Measurements from ENCODE around the gene PAN3.
A peak's percentile ranks its signal among the peaks of the same experiment; 100 is the strongest.

The PAN3 gene

GRCh38 chr13:28129911-28130693 lies 8.2 kb upstream of the PAN3 start:
- TF ChIP-seq, protein P1, sequence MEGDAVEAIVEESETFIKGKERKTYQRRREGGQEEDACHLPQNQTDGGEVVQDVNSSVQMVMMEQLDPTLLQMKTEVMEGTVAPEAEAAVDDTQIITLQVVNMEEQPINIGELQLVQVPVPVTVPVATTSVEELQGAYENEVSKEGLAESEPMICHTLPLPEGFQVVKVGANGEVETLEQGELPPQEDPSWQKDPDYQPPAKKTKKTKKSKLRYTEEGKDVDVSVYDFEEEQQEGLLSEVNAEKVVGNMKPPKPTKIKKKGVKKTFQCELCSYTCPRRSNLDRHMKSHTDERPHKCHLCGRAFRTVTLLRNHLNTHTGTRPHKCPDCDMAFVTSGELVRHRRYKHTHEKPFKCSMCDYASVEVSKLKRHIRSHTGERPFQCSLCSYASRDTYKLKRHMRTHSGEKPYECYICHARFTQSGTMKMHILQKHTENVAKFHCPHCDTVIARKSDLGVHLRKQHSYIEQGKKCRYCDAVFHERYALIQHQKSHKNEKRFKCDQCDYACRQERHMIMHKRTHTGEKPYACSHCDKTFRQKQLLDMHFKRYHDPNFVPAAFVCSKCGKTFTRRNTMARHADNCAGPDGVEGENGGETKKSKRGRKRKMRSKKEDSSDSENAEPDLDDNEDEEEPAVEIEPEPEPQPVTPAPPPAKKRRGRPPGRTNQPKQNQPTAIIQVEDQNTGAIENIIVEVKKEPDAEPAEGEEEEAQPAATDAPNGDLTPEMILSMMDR (IDR thresholded peaks at IDR 0.05; ENCODE audit: low read depth, low read length): no peak
- TF ChIP-seq MYC (IDR thresholded peaks at IDR 0.05; ENCODE audit: low read depth, low read length): no peak
- no peak for TF ChIP-seq POLR2A (IDR thresholded peaks at IDR 0.05; ENCODE audit: extremely low read depth, insufficient read length)
- TF ChIP-seq MAX (IDR thresholded peaks at IDR 0.05; ENCODE audit: low read depth, low read length): no peak
- H3K4me3 ChIP-seq (ENCODE audit: low read depth, low read length): no peak overlapping the region
- no peak for DNase-seq (ENCODE audit: low read depth)

DNA sequence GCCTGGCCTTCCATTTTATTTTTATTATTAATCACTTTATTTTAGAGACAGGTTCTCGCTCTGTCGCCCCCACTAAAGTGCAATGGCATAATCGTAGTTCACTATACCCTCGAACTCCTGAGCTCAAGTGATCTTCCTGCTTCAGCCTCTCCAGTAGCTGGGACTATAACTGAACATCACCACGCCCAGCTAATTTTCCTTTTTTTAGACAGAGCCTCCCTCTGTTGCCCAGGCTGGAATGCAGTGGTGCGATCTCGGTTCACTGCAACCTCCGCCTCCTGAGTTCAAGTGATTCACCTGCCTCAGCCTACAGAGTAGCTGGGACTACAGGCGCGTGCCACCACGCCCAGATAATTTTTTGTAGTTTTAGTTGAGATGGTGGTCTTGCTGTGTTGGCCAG lies 6.7 kb upstream of the PAN3 start:
- no peak overlapping the region for H3K4me3 ChIP-seq (ENCODE audit: low read depth, low read length)
- no peak for TF ChIP-seq MAX (IDR thresholded peaks at IDR 0.05; ENCODE audit: low read depth, low read length)
- TF ChIP-seq, protein P1 (IDR thresholded peaks at IDR 0.05; ENCODE audit: low read depth, low read length): no peak
- no peak for TF ChIP-seq MYC (IDR thresholded peaks at IDR 0.05; ENCODE audit: low read depth, low read length)
- no peak for TF ChIP-seq POLR2A (IDR thresholded peaks at IDR 0.05; ENCODE audit: extremely low read depth, insufficient read length)

DNA sequence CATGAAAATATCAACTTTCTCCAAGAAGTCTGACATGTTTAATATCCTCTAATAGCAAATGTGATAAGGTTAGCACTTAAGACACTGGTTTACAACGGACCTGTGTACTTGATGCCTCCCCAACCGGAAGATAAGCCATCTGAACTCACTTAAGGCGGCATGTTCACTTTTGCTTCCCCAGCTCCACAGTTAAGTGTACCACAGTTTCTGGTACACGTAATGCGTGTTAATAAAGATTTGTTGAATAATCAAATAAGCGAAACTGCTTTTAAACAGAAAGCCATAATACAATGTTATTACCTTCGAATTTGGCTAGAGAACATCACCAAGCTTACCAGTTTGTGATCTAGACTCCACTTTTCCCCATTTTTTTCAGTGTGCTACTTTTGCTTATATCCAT lies 1.4 kb upstream of the PAN3 start:
- DNase-seq (ENCODE audit: low read depth): peak; percentile 39
- TF ChIP-seq, protein P1 (IDR thresholded peaks at IDR 0.05; ENCODE audit: low read depth, low read length): no peak
- peak; percentile 3 for TF ChIP-seq POLR2A (IDR thresholded peaks at IDR 0.05; ENCODE audit: extremely low read depth, insufficient read length)
- no peak for TF ChIP-seq MYC (IDR thresholded peaks at IDR 0.05; ENCODE audit: low read depth, low read length)
- no peak for TF ChIP-seq MAX (IDR thresholded peaks at IDR 0.05; ENCODE audit: low read depth, low read length)
- peak overlapping the region; percentile 96 for H3K4me3 ChIP-seq (ENCODE audit: low read depth, low read length)

More for the DNA sequence above, 6.7 kb upstream of the PAN3 start:
- no peak for DNase-seq (ENCODE audit: low read depth)

GRCh38 chr13:28137596-28137995 lies 749 bp upstream of the PAN3 start:
- peak overlapping the region; percentile 96 for H3K4me3 ChIP-seq (ENCODE audit: low read depth, low read length)
- no peak for TF ChIP-seq POLR2A (IDR thresholded peaks at IDR 0.05; ENCODE audit: extremely low read depth, insufficient read length)
- no peak for TF ChIP-seq MAX (IDR thresholded peaks at IDR 0.05; ENCODE audit: low read depth, low read length)
- TF ChIP-seq MYC (IDR thresholded peaks at IDR 0.05; ENCODE audit: low read depth, low read length): no peak
- TF ChIP-seq, protein P1 (IDR thresholded peaks at IDR 0.05; ENCODE audit: low read depth, low read length): no peak
- DNase-seq (ENCODE audit: low read depth): no peak

DNA sequence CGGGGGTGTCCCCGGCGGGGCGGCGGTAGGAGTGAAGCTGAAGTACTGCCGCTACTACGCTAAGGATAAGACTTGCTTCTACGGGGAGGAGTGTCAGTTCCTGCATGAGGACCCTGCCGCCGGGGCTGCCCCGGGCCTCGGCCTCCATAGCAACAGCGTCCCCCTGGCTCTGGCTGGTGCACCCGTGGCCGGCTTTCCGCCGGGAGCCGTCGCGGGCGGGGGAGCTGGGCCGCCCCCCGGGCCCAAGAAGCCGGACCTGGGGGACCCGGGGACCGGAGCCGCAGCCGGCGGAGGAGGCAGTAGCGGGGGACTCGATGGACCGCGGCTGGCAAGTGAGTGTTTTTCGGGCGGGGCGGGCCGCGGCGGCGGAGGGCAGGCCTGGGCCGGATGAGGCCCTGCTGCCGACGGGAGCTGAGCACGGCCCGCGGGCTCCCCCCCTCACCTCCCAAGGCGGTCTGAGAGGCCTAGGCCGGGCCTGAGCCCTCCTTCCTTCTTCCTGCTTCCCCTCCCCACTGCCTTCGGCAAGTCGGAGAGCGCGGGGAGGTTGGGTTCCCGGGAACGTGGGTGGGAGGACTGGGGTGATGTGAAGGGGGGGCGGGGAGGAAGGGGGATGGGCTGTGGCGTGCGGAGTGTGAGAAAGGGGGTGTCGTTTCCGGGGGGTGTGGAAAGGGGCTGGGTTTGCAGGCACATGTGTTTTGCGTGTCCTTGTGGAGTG lies 568 bp downstream of the PAN3 start:
- peak; percentile 98 for DNase-seq (ENCODE audit: low read depth)
- TF ChIP-seq MYC (IDR thresholded peaks at IDR 0.05; ENCODE audit: low read depth, low read length) (peak; percentile 92), POLR2A (IDR thresholded peaks at IDR 0.05; ENCODE audit: extremely low read depth, insufficient read length) (peak; percentile 86), MAX (IDR thresholded peaks at IDR 0.05; ENCODE audit: low read depth, low read length) (peak; percentile 91)
- TF ChIP-seq, protein P1 (IDR thresholded peaks at IDR 0.05; ENCODE audit: low read depth, low read length): no peak
- H3K4me3 ChIP-seq (ENCODE audit: low read depth, low read length): peak overlapping the region; percentile 96
